ENCODE measurements around the gene MIAT. TPM values are rescaled to one million over a fixed set of nuclear protein-coding genes. Genes with fewer than 3 reads are reported as not detected.

The MIAT gene
- polyA plus RNA-seq, 1 donor (not counting 4 experiments of a cell fraction or from before 2014, with no cell fraction given), result 0.04 TPM

- Histone ChIP-seq H3K4me3 (ENCODE audit: control insufficient read depth in 2 of 3, extremely low read depth in 1 of 3, insufficient read depth in 2 of 3, low read depth in 1 of 3, low read length in 3 of 3) (no peak overlapping the region), H2AFZ (ENCODE audit: control insufficient read depth, low read length) (no peak overlapping the region), H3K27me3 (ENCODE audit: control insufficient read depth, extremely low read depth, insufficient read depth, low read length) (no peaks in the 10 kb centered on the region), H3K4me2 (ENCODE audit: control insufficient read depth, extremely low read depth, insufficient read depth, low read depth, low read length) (no peak overlapping the region), H3K79me2 (ENCODE audit: control insufficient read depth, insufficient read depth, low read length) (no peaks in the 10 kb centered on the region), H3K4me1 (ENCODE audit: control insufficient read depth, extremely low read depth, insufficient read depth, low read length) (no peaks in the 10 kb centered on the region), H3K9me3 (ENCODE audit: control insufficient read depth, low read depth, low read length) (no peaks in the 10 kb centered on the region), H3K9me1 (ENCODE audit: control insufficient read depth, extremely low read depth, insufficient read depth, low read length) (peaks cover 2% of the 10 kb centered on the region), H4K20me1 (ENCODE audit: control insufficient read depth, extremely low read depth, insufficient read depth, low read length) (no peaks in the 10 kb centered on the region), H3K27ac (ENCODE audit: control insufficient read depth, insufficient read depth, low read length) (no peak overlapping the region), H3K9ac (ENCODE audit: control insufficient read depth, extremely low read depth, insufficient read depth, low read length) (no peak overlapping the region), H3K36me3 (ENCODE audit: control insufficient read depth in 2 of 2, extremely low read depth in 1 of 2, insufficient read depth in 2 of 2, low read length in 2 of 2) (no peaks in the 10 kb centered on the region)
- FAIRE-seq (no peak), DNase-seq (ENCODE audit: low read depth, low spot score) (no peak)
- dilution Hi-C loops (cut with MboI; ENCODE audit: extremely low pct_ligation_motif_present, low sequenced_read_pairs), result no loop called here
- TF ChIP-seq CTCF (optimal IDR thresholded peaks at IDR 0.05 in 1 of 3, IDR thresholded peaks at IDR 0.05 in 1 of 3, conservative IDR thresholded peaks at IDR 0.05 in 1 of 3; ENCODE audit: extremely low read depth in 1 of 3, insufficient read depth in 2 of 3, low read length in 3 of 3) (no peak), EZH2 (IDR thresholded peaks at IDR 0.05; ENCODE audit: low read length) (no peak)
Measured at GRCh38 chr22:26691377-26691716, 34.0 kb downstream of the MIAT start.

- Histone ChIP-seq H3K4me3 (ENCODE audit: control insufficient read depth in 2 of 3, extremely low read depth in 1 of 3, insufficient read depth in 2 of 3, low read depth in 1 of 3, low read length in 3 of 3) (no peak overlapping the region), H3K4me2 (ENCODE audit: control insufficient read depth, extremely low read depth, insufficient read depth, low read depth, low read length) (no peak overlapping the region), H3K27ac (ENCODE audit: control insufficient read depth, insufficient read depth, low read length) (no peak overlapping the region), H3K9me3 (ENCODE audit: control insufficient read depth, low read depth, low read length) (no peaks in the 10 kb centered on the region), H3K79me2 (ENCODE audit: control insufficient read depth, insufficient read depth, low read length) (no peaks in the 10 kb centered on the region), H3K4me1 (ENCODE audit: control insufficient read depth, extremely low read depth, insufficient read depth, low read length) (no peaks in the 10 kb centered on the region), H3K9me1 (ENCODE audit: control insufficient read depth, extremely low read depth, insufficient read depth, low read length) (peaks cover 2% of the 10 kb centered on the region), H4K20me1 (ENCODE audit: control insufficient read depth, extremely low read depth, insufficient read depth, low read length) (no peaks in the 10 kb centered on the region), H3K9ac (ENCODE audit: control insufficient read depth, extremely low read depth, insufficient read depth, low read length) (no peak overlapping the region), H3K36me3 (ENCODE audit: control insufficient read depth in 2 of 2, extremely low read depth in 1 of 2, insufficient read depth in 2 of 2, low read length in 2 of 2) (no peaks in the 10 kb centered on the region), H2AFZ (ENCODE audit: control insufficient read depth, low read length) (no peak overlapping the region), H3K27me3 (ENCODE audit: control insufficient read depth, extremely low read depth, insufficient read depth, low read length) (no peaks in the 10 kb centered on the region)
- dilution Hi-C loops (cut with MboI; ENCODE audit: extremely low pct_ligation_motif_present, low sequenced_read_pairs), result no loop called here
- TF ChIP-seq EZH2 (IDR thresholded peaks at IDR 0.05; ENCODE audit: low read length) (no peak), CTCF (optimal IDR thresholded peaks at IDR 0.05 in 1 of 3, IDR thresholded peaks at IDR 0.05 in 1 of 3, conservative IDR thresholded peaks at IDR 0.05 in 1 of 3; ENCODE audit: extremely low read depth in 1 of 3, insufficient read depth in 2 of 3, low read length in 3 of 3) (no peak)
- FAIRE-seq, result no peak
- no peak for DNase-seq (ENCODE audit: low read depth, low spot score)
Measured at GRCh38 chr22:26692215-26692614, 34.8 kb downstream of the MIAT start.
